GM23338 (cell line): Measurements from ENCODE around the gene DOCK2. TPM values are rescaled to one million over a fixed set of nuclear protein-coding genes. Genes with fewer than 3 reads are reported as not detected.
"Not testable (repeated sequence)": the region's sequence is repeated elsewhere in the genome, so short reads cannot be mapped to it uniquely, and the experiment has no call there.

ENCODE experiments used
- ATAC-seq: fragments of 200-7000 bp; cut with Tn5 transposase; 3 replicates; pipeline ENCODE4 v1.9.1; 2020
- DNase-seq: peaks from one replicate; pipeline ENCODE4 v3.0.0-alpha.2; 2015; ENCODE audit warnings: low spot score
- H2AFZ ChIP-seq: fragments of 200-600 bp; sonication (generic); 2 replicates; pipeline ENCODE4 v1.8.0; 2016; ENCODE audit warnings: antibody characterized with exemption, mild to moderate bottlenecking, moderate library complexity
- H3F3A ChIP-seq: fragments of 200-600 bp; sonication (generic); replicated peaks from 2 replicates; pipeline ENCODE4 v1.8.0; 2017; ENCODE audit warnings: antibody characterized with exemption, mixed run types, low read depth
- H3K27ac ChIP-seq: fragments of 200-600 bp; sonication (generic); 2 replicates; pipeline ENCODE4 v1.6.1; 2016; ENCODE audit warnings: low read depth
- H3K27me3 ChIP-seq: fragments of 200-600 bp; sonication (generic); 2 replicates; pipeline ENCODE4 v1.8.0; 2016; ENCODE audit warnings: mild to moderate bottlenecking, mixed run types, moderate library complexity; ENCODE audit not compliant: insufficient read depth
- H3K36me3 ChIP-seq: fragments of 200-600 bp; sonication (generic); 2 replicates; pipeline ENCODE4 v1.8.0; 2016; ENCODE audit warnings: mild to moderate bottlenecking; ENCODE audit not compliant: insufficient read depth
- H3K4me1 ChIP-seq: fragments of 200-600 bp; sonication (generic); 2 replicates; pipeline ENCODE4 v1.8.0; 2016; ENCODE audit warnings: mild to moderate bottlenecking, moderate library complexity; ENCODE audit not compliant: insufficient read depth
- H3K4me2 ChIP-seq: fragments of 200-600 bp; sonication (generic); 2 replicates; pipeline ENCODE4 v1.7.1; 2017; ENCODE audit warnings: mixed run types
- H3K4me3 ChIP-seq: fragments of 200-600 bp; sonication (generic); 2 replicates; pipeline ENCODE4 v1.6.1; 2016; ENCODE audit warnings: mixed run types
- H3K79me2 ChIP-seq: fragments of 200-600 bp; sonication (generic); replicated peaks from 2 replicates; pipeline ENCODE4 v1.8.0; 2017; ENCODE audit warnings: mild to moderate bottlenecking; ENCODE audit not compliant: insufficient read depth
- H3K9me2 ChIP-seq: fragments of 200-600 bp; sonication (generic); 2 replicates; pipeline ENCODE4 v1.8.0; 2017; ENCODE audit not compliant: insufficient read depth
- H4K20me1 ChIP-seq: fragments of 200-600 bp; sonication (generic); replicated peaks from 2 replicates; pipeline ENCODE4 v1.8.0; 2017; ENCODE audit warnings: mild to moderate bottlenecking; ENCODE audit not compliant: insufficient read depth
- H3K27ac Mint-ChIP-seq: 2 replicates; pipeline ENCODE4 v1.8.0; 2020; ENCODE audit warnings: inconsistent platforms, mild to moderate bottlenecking, moderate library complexity, mixed read lengths
- H3K27me3 Mint-ChIP-seq: 3 replicates; pipeline ENCODE4 v1.8.0; 2022; ENCODE audit warnings: low read depth, mild to moderate bottlenecking, moderate library complexity, mixed read lengths, inconsistent platforms; ENCODE audit not compliant: insufficient read depth, poor library complexity
- H3K36me3 Mint-ChIP-seq: 3 replicates; pipeline ENCODE4 v1.8.0; 2021; ENCODE audit warnings: low read depth, mild to moderate bottlenecking, inconsistent platforms, moderate library complexity, mixed read lengths
- H3K4me1 Mint-ChIP-seq: 3 replicates; pipeline ENCODE4 v1.8.0; 2020; ENCODE audit warnings: mild to moderate bottlenecking, inconsistent platforms, mixed read lengths
- H3K4me3 Mint-ChIP-seq: 3 replicates; pipeline ENCODE4 v1.8.0; 2021; ENCODE audit warnings: moderate library complexity, mild to moderate bottlenecking, inconsistent platforms, mixed read lengths
- H3K9me3 Mint-ChIP-seq: 3 replicates; pipeline ENCODE4 v1.8.0; 2020; ENCODE audit warnings: moderate library complexity, mild to moderate bottlenecking, inconsistent platforms, mixed read lengths
- CTCF ChIP-seq, 2 experiments: fragments of 200-600 bp in 1 of 2; sonication (generic) in 1 of 2; conservative IDR thresholded peaks; 2 replicates each; pipeline versions ENCODE4 v1.5.1 to v1.6.1; 2016 to 2017; ENCODE audit warnings: antibody characterized with exemption in 2 of 2, low read depth in 2 of 2, mild to moderate bottlenecking in 2 of 2, moderate library complexity in 1 of 2
- EZH2 ChIP-seq: fragments of 200-600 bp; sonication (generic); IDR thresholded peaks from one replicate; pipeline ENCODE4 v1.8.0; 2017; ENCODE audit warnings: antibody characterized with exemption, mild to moderate bottlenecking, low read depth; ENCODE audit not compliant: unreplicated experiment
- JUNB ChIP-seq: IDR thresholded peaks from one replicate; pipeline ENCODE4 v1.6.1; 2016; ENCODE audit warnings: antibody characterized with exemption; ENCODE audit not compliant: unreplicated experiment
- ZNF331 ChIP-seq: fragments of 250-450 bp; sonication (Bioruptor Pico); IDR thresholded peaks from 2 replicates; pipeline ENCODE4 v1.5.0; 2020; ENCODE audit warnings: low read depth, mild to moderate bottlenecking, moderate library complexity
- ZNF462 ChIP-seq: fragments of 250-450 bp; sonication (Bioruptor Pico); IDR thresholded peaks from 2 replicates; pipeline ENCODE4 v1.5.0; 2020; ENCODE audit warnings: mild to moderate bottlenecking, moderate library complexity
- polyA plus RNA-seq: library from polyadenylated mRNA; unstranded; fragments of >200 nt; fragmentation: Nextera tagmentation; extraction: Ambion mirVana; gene quantifications from 2 replicates; pipeline ENCODE4 v1.2.1, GENCODE V29; 2016
- total RNA-seq: library from RNA; depleted of rRNA; stranded (reverse); fragments of >200 nt; shearing (Covaris generic); gene quantifications from 2 replicates; pipeline ENCODE4 v1.2.3, GENCODE V29; 2014

Gene DOCK2
- total and polyA plus RNA-seq, 2 experiments from 2014 or later = 3.7 to 9.4 TPM

GRCh38 chr5:169749295-169749694 is 112.2 kb downstream of the DOCK2 start:
- peaks cover 3% of the 10 kb centered on the region for H3K27me3 Mint-ChIP-seq
- no peaks in the 10 kb centered on the region for H3K9me3 Mint-ChIP-seq
- no peak for ATAC-seq

GRCh38 chr5:169751490-169751889 is 114.4 kb downstream of the DOCK2 start:
- no peaks in the 10 kb centered on the region for H3F3A ChIP-seq
- no peaks in the 10 kb centered on the region for H3K27me3 ChIP-seq
- no peak overlapping the region for H3K4me3 ChIP-seq
- Mint-ChIP-seq H3K9me3 (no peaks in the 10 kb centered on the region), H3K4me1 (peaks cover 18% of the 10 kb centered on the region), H3K4me3 (no peak overlapping the region), H3K27me3 (no peaks in the 10 kb centered on the region), H3K27ac (no peak overlapping the region), H3K36me3 (no peaks in the 10 kb centered on the region)
- no peak for ATAC-seq
- H3K27ac ChIP-seq = no peak overlapping the region
- H4K20me1 ChIP-seq = no peaks in the 10 kb centered on the region
- no peaks in the 10 kb centered on the region for H3K79me2 ChIP-seq
- DNase-seq = no peak
- no peak for TF ChIP-seq ZNF331 (CRISPR knock-in tag)
- TF ChIP-seq EZH2 = no peak
- no peak for TF ChIP-seq JUNB
- TF ChIP-seq CTCF (conservative IDR thresholded peaks at IDR 0.05; ENCODE audit: low read depth in 2 of 2) = no peak
- TF ChIP-seq ZNF462 (CRISPR knock-in tag) = no peak
- no peaks in the 10 kb centered on the region for H3K9me2 ChIP-seq
- H3K4me1 ChIP-seq = peaks cover 15% of the 10 kb centered on the region; the same call in 1 of the 2 replicates
- no peak overlapping the region for H3K4me2 ChIP-seq
- no peak overlapping the region for H2AFZ ChIP-seq
- no peaks in the 10 kb centered on the region for H3K36me3 ChIP-seq

More at GRCh38 chr5:169749295-169749694, 112.2 kb downstream of the DOCK2 start:
- Histone ChIP-seq H2AFZ (no peak overlapping the region), H3K27ac (no peak overlapping the region), H3K4me2 (no peak overlapping the region), H4K20me1 (no peaks in the 10 kb centered on the region), H3K27me3 (no peaks in the 10 kb centered on the region), H3K36me3 (no peaks in the 10 kb centered on the region), H3K9me2 (no peaks in the 10 kb centered on the region), H3K4me3 (no peak overlapping the region), H3K79me2 (no peaks in the 10 kb centered on the region), H3K4me1 (peaks cover 11% of the 10 kb centered on the region; the same call in 1 of the 2 replicates), H3F3A (no peaks in the 10 kb centered on the region)
- H3K27ac Mint-ChIP-seq = no peak overlapping the region
- H3K36me3 Mint-ChIP-seq = no peaks in the 10 kb centered on the region
- peaks cover 25% of the 10 kb centered on the region for H3K4me1 Mint-ChIP-seq
- no peak overlapping the region for H3K4me3 Mint-ChIP-seq
- TF ChIP-seq CTCF (conservative IDR thresholded peaks at IDR 0.05; ENCODE audit: low read depth in 2 of 2) (no peak), EZH2 (no peak)
- no peak for DNase-seq

GRCh38 chr5:169752566-169752965 is 115.5 kb downstream of the DOCK2 start:
- H3K27me3 Mint-ChIP-seq, H2AFZ ChIP-seq, H3K4me3 ChIP-seq, H3K79me2 ChIP-seq, H3K27me3 ChIP-seq, H3K27ac Mint-ChIP-seq, H3K4me2 ChIP-seq, H3F3A ChIP-seq, H3K27ac ChIP-seq, H3K36me3 ChIP-seq, H4K20me1 ChIP-seq, H3K36me3 Mint-ChIP-seq, ATAC-seq, H3K9me2 ChIP-seq, DNase-seq, H3K4me3 Mint-ChIP-seq, H3K9me3 Mint-ChIP-seq: not testable (repeated sequence)
- H3K4me1 ChIP-seq = peaks cover 12% of the 10 kb centered on the region; the same call in 1 of the 2 replicates
- H3K4me1 Mint-ChIP-seq = peaks cover 12% of the 10 kb centered on the region
